Bronchial epithelial cell (primary cell): ENCODE measurements around the gene MYH11. TPM values are rescaled to one million over a fixed set of nuclear protein-coding genes. Genes with fewer than 3 reads are reported as not detected.

Experiments
- DNase-seq: peaks from one replicate; pipeline ENCODE4 v3.0.0-alpha.2; 2010; ENCODE audit warnings: low read depth
- FAIRE-seq: peaks from 2 replicates; lab custom pipeline; 2011; peaks lifted over from hg19 to GRCh38; lab: Jason Lieb, UNC
- H3K27me3 ChIP-seq: 2 replicates; pipeline ENCODE4 v1.5.1; 2011; ENCODE audit warnings: low read length; ENCODE audit not compliant: control insufficient read depth, insufficient read depth
- H3K36me3 ChIP-seq: 2 replicates; pipeline ENCODE4 v1.5.1; 2011; ENCODE audit warnings: low read length; ENCODE audit not compliant: control insufficient read depth, insufficient read depth
- H3K4me3 ChIP-seq: 2 replicates; pipeline ENCODE4 v1.5.1; 2011; ENCODE audit warnings: mild to moderate bottlenecking, low read depth, low read length, control low read depth
- total RNA-seq: library from RNA; depleted of rRNA; stranded (reverse); fragments of >200 nt; gene quantifications from 2 replicates; pipeline ENCODE4 v1.2.1, GENCODE V29; 2014
- TF ChIP-seq, protein P1 (sequence below): IDR thresholded peaks from 2 replicates; pipeline ENCODE4 v1.5.1; 2011; ENCODE audit warnings: mild to moderate bottlenecking, moderate library complexity, low read length, control low read depth, inconsistent platforms; ENCODE audit not compliant: insufficient read depth, severe bottlenecking

Gene MYH11
- total RNA-seq, 1 donor from 2014 or later = under 0.01 TPM

DNA sequence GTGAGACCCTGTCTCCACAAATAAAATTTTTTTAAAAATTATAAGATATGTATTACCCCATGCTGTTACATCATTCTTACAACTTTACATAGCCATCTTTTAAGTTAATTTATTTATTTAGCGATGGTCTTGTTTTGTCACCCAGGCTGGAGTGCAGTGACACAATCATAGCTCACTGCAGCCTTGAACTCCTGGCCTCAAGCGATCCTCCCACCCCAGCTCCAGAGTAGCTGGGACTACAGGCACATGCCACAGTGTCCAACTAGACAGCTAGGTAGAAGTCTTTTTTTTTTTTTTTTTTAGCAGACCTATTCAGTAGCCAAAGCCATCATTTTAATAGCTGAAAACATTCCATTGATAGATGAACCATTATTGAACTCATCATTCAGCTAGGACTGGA is 114.1 kb downstream of the MYH11 start:
- H3K36me3 ChIP-seq = no peaks in the 10 kb centered on the region
- FAIRE-seq = no peak

DNA sequence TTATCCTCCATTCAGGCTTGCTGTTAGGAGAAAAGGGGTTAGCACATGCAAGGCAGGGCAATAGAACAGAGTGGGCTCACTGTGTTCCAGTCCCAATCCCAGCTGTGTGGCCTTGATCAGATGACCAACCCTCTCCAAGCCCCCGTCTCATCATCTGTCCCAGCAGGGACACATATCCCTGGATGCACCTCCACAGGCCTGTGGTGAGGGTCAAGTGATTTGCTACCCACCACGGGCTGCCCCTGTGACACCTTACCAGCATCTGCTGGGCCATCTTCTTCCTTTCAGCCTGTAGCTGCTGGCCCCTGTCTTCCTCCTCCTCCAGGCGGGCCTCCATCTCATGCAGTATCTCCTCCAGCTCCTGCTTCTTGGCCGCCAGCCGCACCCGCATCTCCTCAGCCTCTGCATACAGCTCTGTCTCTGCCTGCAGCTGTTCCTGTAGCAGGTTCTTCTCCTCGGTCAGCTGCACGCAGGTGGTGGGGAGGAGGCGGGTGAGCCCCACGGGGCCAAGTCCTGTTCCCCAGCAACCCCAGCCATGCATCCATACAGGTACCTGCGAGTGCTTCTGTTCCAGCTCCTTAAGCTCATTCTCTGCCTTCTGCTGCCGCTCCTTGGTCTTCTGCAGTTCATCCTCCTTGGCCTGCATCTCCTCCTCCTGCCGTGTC is 115.5 kb downstream of the MYH11 start:
- no peak for FAIRE-seq
- H3K36me3 ChIP-seq = peaks cover 3% of the 10 kb centered on the region
- H3K4me3 ChIP-seq = no peak overlapping the region
- no peaks in the 10 kb centered on the region for H3K27me3 ChIP-seq
- TF ChIP-seq, protein P1, sequence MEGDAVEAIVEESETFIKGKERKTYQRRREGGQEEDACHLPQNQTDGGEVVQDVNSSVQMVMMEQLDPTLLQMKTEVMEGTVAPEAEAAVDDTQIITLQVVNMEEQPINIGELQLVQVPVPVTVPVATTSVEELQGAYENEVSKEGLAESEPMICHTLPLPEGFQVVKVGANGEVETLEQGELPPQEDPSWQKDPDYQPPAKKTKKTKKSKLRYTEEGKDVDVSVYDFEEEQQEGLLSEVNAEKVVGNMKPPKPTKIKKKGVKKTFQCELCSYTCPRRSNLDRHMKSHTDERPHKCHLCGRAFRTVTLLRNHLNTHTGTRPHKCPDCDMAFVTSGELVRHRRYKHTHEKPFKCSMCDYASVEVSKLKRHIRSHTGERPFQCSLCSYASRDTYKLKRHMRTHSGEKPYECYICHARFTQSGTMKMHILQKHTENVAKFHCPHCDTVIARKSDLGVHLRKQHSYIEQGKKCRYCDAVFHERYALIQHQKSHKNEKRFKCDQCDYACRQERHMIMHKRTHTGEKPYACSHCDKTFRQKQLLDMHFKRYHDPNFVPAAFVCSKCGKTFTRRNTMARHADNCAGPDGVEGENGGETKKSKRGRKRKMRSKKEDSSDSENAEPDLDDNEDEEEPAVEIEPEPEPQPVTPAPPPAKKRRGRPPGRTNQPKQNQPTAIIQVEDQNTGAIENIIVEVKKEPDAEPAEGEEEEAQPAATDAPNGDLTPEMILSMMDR = no peak
- DNase-seq = no peak

More for the DNA sequence above, 114.1 kb downstream of the MYH11 start:
- DNase-seq = no peak
- TF ChIP-seq, protein P1 = no peak
- Histone ChIP-seq H3K27me3 (no peaks in the 10 kb centered on the region), H3K4me3 (no peak overlapping the region)

DNA sequence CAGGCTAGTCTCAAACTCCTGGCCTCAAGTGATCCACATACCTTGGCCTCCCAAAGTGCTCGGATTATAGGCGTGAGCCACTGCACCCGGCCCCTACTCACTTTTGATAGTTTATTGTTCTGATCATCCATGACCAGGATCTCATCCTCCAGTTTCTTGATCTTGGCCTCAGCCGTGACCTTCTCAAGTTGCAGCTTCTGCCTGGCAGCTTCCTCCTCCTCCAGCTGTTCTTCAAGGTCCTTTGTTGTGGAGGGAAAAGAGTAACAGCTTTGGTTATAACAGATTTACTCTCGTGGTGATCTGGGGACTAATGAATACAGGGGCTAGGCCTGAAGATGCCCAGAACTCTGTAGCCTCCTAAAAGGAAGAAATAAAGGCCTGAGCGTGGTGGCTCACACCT is 116.9 kb downstream of the MYH11 start:
- no peak for FAIRE-seq
- H3K4me3 ChIP-seq = no peak overlapping the region
- DNase-seq = no peak
- H3K27me3 ChIP-seq = no peaks in the 10 kb centered on the region
- TF ChIP-seq, protein P1 = no peak
- peaks cover 4% of the 10 kb centered on the region for H3K36me3 ChIP-seq

DNA sequence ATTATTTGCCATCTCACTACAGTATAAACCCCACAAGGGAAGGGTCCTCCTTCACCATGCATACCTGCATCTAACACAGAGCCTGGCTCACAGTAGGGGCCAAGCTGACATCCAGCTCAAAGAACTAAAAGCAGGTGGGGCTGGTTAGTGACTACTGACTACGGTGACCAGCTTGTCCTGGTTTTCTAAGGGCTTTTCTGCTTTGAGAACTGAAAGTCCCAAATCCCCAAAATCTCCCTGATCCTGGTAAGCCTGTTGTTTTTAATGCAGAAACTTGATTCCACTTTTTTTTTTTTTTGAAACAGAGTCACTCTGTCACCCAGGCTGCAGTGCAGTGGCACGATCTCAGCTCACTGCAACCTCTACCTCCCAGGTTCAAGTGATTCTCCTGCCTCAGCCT is 117.4 kb downstream of the MYH11 start:
- TF ChIP-seq, protein P1 = no peak
- DNase-seq (no peak), FAIRE-seq (no peak)
- peaks cover 4% of the 10 kb centered on the region for H3K36me3 ChIP-seq
- H3K4me3 ChIP-seq = no peak overlapping the region
- H3K27me3 ChIP-seq = no peaks in the 10 kb centered on the region

DNA sequence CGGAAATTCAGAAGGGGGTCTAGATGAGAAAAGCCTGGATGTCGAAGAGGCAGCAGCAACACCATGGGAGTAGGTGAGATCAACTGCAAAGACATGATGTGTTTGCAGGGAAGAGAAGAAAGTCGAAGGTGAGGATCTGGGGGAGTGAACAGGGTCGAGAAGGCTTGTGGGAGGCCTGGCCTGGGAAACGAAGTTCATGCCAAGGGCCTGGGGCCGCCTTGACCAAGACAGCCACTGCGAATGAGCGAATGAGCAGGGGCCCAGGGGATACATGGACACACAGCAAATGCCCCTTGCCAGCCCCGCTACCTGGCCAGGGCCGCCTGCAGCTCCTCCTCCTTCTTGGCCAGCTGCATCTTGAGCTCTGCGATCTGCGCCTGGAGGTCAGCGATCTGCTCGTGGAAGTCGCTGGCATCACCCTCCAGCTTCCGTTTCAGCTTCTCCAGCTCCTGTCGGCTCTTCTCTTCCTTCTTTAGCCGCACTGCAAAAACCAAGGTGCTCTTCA is 119.6 kb downstream of the MYH11 start:
- Histone ChIP-seq H3K4me3 (no peak overlapping the region), H3K27me3 (no peaks in the 10 kb centered on the region), H3K36me3 (peaks cover 6% of the 10 kb centered on the region)
- TF ChIP-seq, protein P1 = no peak
- no peak for FAIRE-seq
- no peak for DNase-seq
